ENCODE data around the gene TLCD3B. TPM values are rescaled to one million over a fixed set of nuclear protein-coding genes. Genes with fewer than 3 reads are reported as not detected.

TLCD3B gene
- total and polyA plus RNA-seq, 12 donors, result 0.29 TPM; not detected in 11

- ATAC-seq, result no peak
- DNase-seq, result no peak
- H3K4me3 ChIP-seq, result no peak overlapping the region
- no peaks in the 10 kb centered on the region for H3K9me3 ChIP-seq
- intact Hi-C loops (cut with DNase I), result loop anchor here in 3 of 10 donors (5.0 to 10.0 kb wide), 3 partner anchors 323 to 331 kb away; no protein-coding TSS in a partner anchor
- peaks cover 0 to 12% (median 9%) of the 10 kb centered on the region in 9 donors for H3K4me1 ChIP-seq
- TF ChIP-seq, protein P1, sequence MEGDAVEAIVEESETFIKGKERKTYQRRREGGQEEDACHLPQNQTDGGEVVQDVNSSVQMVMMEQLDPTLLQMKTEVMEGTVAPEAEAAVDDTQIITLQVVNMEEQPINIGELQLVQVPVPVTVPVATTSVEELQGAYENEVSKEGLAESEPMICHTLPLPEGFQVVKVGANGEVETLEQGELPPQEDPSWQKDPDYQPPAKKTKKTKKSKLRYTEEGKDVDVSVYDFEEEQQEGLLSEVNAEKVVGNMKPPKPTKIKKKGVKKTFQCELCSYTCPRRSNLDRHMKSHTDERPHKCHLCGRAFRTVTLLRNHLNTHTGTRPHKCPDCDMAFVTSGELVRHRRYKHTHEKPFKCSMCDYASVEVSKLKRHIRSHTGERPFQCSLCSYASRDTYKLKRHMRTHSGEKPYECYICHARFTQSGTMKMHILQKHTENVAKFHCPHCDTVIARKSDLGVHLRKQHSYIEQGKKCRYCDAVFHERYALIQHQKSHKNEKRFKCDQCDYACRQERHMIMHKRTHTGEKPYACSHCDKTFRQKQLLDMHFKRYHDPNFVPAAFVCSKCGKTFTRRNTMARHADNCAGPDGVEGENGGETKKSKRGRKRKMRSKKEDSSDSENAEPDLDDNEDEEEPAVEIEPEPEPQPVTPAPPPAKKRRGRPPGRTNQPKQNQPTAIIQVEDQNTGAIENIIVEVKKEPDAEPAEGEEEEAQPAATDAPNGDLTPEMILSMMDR (IDR thresholded peaks at IDR 0.05), result no peak
- no peak overlapping the region for H3K27ac ChIP-seq
- H3K27me3 ChIP-seq, result peaks cover 4 to 55% (median 44%) of the 10 kb centered on the region in 7 donors
- 66 to 69% methylated on average over 7 of the region's 7 CpGs for WGBS, 2 donors
- no peaks in the 10 kb centered on the region for H3K36me3 ChIP-seq
These were observed 5.5 kb downstream of the TLCD3B start for GRCh38 chr16:30025574-30025973.

DNA sequence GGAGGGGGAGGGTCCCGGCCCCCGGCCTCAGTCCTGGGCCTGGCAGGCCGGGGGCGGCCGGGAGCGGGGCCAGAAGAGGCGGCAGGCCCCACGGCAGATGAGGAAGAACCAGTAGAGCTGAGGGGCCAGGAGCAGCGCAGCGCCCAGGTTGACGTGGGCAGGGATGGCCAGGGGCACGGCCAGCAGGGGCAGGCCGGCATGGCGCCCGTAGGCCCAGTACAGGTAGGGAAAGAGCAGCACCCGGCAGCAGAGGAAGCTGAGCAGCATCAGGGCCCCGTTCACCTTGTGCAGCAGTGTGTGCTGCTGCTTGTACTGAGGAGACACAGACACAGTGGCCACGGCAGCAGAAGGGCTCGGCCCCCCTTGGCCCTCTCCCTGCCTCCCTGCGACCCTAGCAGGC, 5.9 kb downstream of the TLCD3B start:
- TF ChIP-seq, protein P1 (IDR thresholded peaks at IDR 0.05), result no peak
- Histone ChIP-seq H3K27ac (no peak overlapping the region), H3K27me3 (peaks cover 4 to 52% (median 40%) of the 10 kb centered on the region in 7 donors), H3K4me1 (peaks cover 0 to 12% (median 9%) of the 10 kb centered on the region in 9 donors), H3K36me3 (no peaks in the 10 kb centered on the region), H3K9me3 (no peaks in the 10 kb centered on the region), H3K4me3 (no peak overlapping the region)
- WGBS, 2 donors, result 71 to 73% methylated on average over 20 of the region's 20 CpGs
- DNase-seq (no peak), ATAC-seq (no peak)
- intact Hi-C loops (cut with DNase I), result loop anchor here in 3 of 10 donors (5.0 to 10.0 kb wide), 3 partner anchors 323 to 330 kb away; no protein-coding TSS in a partner anchor

GRCh38 chr16:30024451-30024850, 6.6 kb downstream of the TLCD3B start:
- TF ChIP-seq, protein P1 (IDR thresholded peaks at IDR 0.05), result no peak
- H3K27ac ChIP-seq, result no peak overlapping the region
- intact Hi-C loops (cut with DNase I), result loop anchor here in 7 of 10 donors (5.0 to 10.0 kb wide), 4 partner anchors 162 to 330 kb away; partner anchors contain the start of gene CDIPT (in 1 of the 7)
- no peak overlapping the region for H3K4me3 ChIP-seq
- DNase-seq (no peak), ATAC-seq (no peak)
- no peaks in the 10 kb centered on the region for H3K9me3 ChIP-seq
- 79 to 80% methylated on average over 16 of the region's 16 CpGs for WGBS, 2 donors
- H3K36me3 ChIP-seq, result no peaks in the 10 kb centered on the region
- H3K27me3 ChIP-seq, result peaks cover 4 to 45% (median 32%) of the 10 kb centered on the region in 7 donors
- H3K4me1 ChIP-seq, result peaks cover 0 to 12% (median 9%) of the 10 kb centered on the region in 9 donors

- intact Hi-C loops (cut with DNase I), result loop anchor here in 7 of 10 donors (5.0 to 10.0 kb wide), 4 partner anchors 161 to 329 kb away; partner anchors contain the start of gene CDIPT (in 1 of the 7)
- Histone ChIP-seq H3K4me1 (peaks cover 0 to 12% (median 9%) of the 10 kb centered on the region in 9 donors), H3K36me3 (no peaks in the 10 kb centered on the region), H3K27me3 (peaks cover 0 to 36% (median 24%) of the 10 kb centered on the region in 7 donors), H3K27ac (no peak overlapping the region), H3K9me3 (no peaks in the 10 kb centered on the region), H3K4me3 (no peak overlapping the region)
- ATAC-seq, result no peak
- 80 to 82% methylated on average over 11 of the region's 11 CpGs for WGBS, 2 donors
- no peak for DNase-seq
- TF ChIP-seq, protein P1 (IDR thresholded peaks at IDR 0.05), result no peak
These were observed 7.5 kb downstream of the TLCD3B start for GRCh38 chr16:30023586-30023985.

All from heart right ventricle (tissue), 16 donors.